ENCODE measurements around the gene PPP2R2B.

PPP2R2B gene

DNA sequence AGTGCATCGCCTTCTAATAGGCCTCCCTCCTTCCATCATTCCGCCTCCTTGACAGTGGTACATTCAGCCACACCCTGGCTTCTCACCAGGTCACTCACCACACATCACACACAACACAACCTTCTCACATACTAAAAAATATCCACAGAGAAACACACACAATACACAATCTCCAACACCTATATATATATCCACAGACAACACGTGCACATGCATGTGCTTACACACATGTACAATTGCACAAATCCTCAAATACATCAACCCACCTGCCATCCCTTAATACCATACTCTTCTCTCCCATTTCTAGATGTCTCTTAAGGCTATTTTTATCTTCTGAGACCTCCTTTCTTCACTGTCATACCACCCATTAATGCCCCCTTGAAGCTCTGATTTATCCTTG, 57.6 kb downstream of the PPP2R2B start:
- Histone ChIP-seq H3K4me1 (ENCODE audit: control insufficient read depth in 1 of 2, insufficient read depth in 2 of 2, low read length in 2 of 2) (no peaks in the 10 kb centered on the region), H4K91ac (ENCODE audit: low read depth, low read length) (no peak overlapping the region), H2AFZ (ENCODE audit: insufficient read depth, low read length, poor library complexity) (no peak overlapping the region), H3K79me1 (ENCODE audit: low read length) (no peaks in the 10 kb centered on the region), H3K27ac (ENCODE audit: low read depth, low read length) (no peak overlapping the region), H3K9me3 (ENCODE audit: insufficient read depth, low read depth, low read length) (no peaks in the 10 kb centered on the region), H3K9ac (ENCODE audit: low read length) (no peak overlapping the region), H3K79me2 (ENCODE audit: control insufficient read depth, insufficient read depth, low read length, poor library complexity) (no peaks in the 10 kb centered on the region), H2BK5ac (ENCODE audit: low read depth, low read length, poor library complexity) (no peak overlapping the region), H4K8ac (ENCODE audit: low read depth, low read length) (no peak overlapping the region), H2AK5ac (ENCODE audit: low read length) (no peak overlapping the region), H3K18ac (ENCODE audit: low read length) (no peak overlapping the region), H4K12ac (ENCODE audit: low read depth, low read length) (no peak overlapping the region), H3K4ac (ENCODE audit: low read depth, low read length) (no peak overlapping the region), H3K36me3 (ENCODE audit: control insufficient read depth in 1 of 2, insufficient read depth in 2 of 2, low read length in 2 of 2) (no peaks in the 10 kb centered on the region), H3K4me3 (ENCODE audit: low read depth, low read length) (no peak overlapping the region), H3K23ac (ENCODE audit: low read length) (no peak overlapping the region), H3K14ac (ENCODE audit: low read length) (no peak overlapping the region), H3K27me3 (ENCODE audit: insufficient read depth, low read length) (no peaks in the 10 kb centered on the region), H3K4me2 (ENCODE audit: low read length) (no peak overlapping the region), H2BK120ac (ENCODE audit: insufficient read depth, low read length, poor library complexity) (no peak overlapping the region), H2BK12ac (ENCODE audit: low read length) (no peak overlapping the region)
- WGBS (ENCODE audit: extremely low coverage, insufficient coverage, insufficient read length): no CpG with 5 or more reads among the region's 3 CpGs
- DNase-seq: no peak

DNA sequence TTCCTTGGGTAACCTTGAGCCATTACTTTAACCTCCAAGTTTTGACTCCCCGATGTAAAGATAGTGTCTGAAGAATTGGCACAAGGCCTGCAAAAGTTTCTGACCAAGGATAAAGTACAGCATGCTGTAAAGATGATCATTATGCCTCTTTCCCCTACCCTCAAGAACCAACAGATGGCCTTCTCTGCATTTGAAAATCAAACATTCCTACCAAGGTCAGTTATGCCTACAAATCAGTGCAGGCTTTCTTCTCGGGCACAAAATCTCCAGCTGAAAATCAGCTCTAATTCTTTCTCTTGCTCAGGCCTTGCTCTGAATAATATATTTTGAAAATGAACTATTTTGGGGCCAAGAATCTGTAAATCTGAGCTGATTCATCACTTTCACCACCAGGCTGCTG, 59.7 kb downstream of the PPP2R2B start:
- H2BK5ac ChIP-seq (ENCODE audit: low read depth, low read length, poor library complexity): no peak overlapping the region
- H2AK5ac ChIP-seq (ENCODE audit: low read length): no peak overlapping the region
- no peak overlapping the region for H4K8ac ChIP-seq (ENCODE audit: low read depth, low read length)
- no peaks in the 10 kb centered on the region for H3K27me3 ChIP-seq (ENCODE audit: insufficient read depth, low read length)
- no peak overlapping the region for H3K4ac ChIP-seq (ENCODE audit: low read depth, low read length)
- H3K36me3 ChIP-seq (ENCODE audit: control insufficient read depth in 1 of 2, insufficient read depth in 2 of 2, low read length in 2 of 2): no peaks in the 10 kb centered on the region
- H2AFZ ChIP-seq (ENCODE audit: insufficient read depth, low read length, poor library complexity): no peak overlapping the region
- no peak overlapping the region for H3K9ac ChIP-seq (ENCODE audit: low read length)
- no peaks in the 10 kb centered on the region for H3K9me3 ChIP-seq (ENCODE audit: insufficient read depth, low read depth, low read length)
- H3K79me1 ChIP-seq (ENCODE audit: low read length): no peaks in the 10 kb centered on the region
- no peak overlapping the region for H3K14ac ChIP-seq (ENCODE audit: low read length)
- H2BK120ac ChIP-seq (ENCODE audit: insufficient read depth, low read length, poor library complexity): no peak overlapping the region
- no peak overlapping the region for H3K27ac ChIP-seq (ENCODE audit: low read depth, low read length)
- H2BK12ac ChIP-seq (ENCODE audit: low read length): no peak overlapping the region
- no peak overlapping the region for H4K91ac ChIP-seq (ENCODE audit: low read depth, low read length)
- no peaks in the 10 kb centered on the region for H3K79me2 ChIP-seq (ENCODE audit: control insufficient read depth, insufficient read depth, low read length, poor library complexity)
- H3K4me1 ChIP-seq (ENCODE audit: control insufficient read depth in 1 of 2, insufficient read depth in 2 of 2, low read length in 2 of 2): peaks cover 0 to 2% of the 10 kb centered on the region in 2 experiments
- no peak overlapping the region for H3K4me2 ChIP-seq (ENCODE audit: low read length)
- H3K4me3 ChIP-seq (ENCODE audit: low read depth, low read length): no peak overlapping the region
- WGBS (ENCODE audit: extremely low coverage, insufficient coverage, insufficient read length): no CpG with 5 or more reads among the region's 2 CpGs
- DNase-seq: no peak
- no peak overlapping the region for H3K18ac ChIP-seq (ENCODE audit: low read length)
- no peak overlapping the region for H3K23ac ChIP-seq (ENCODE audit: low read length)
- no peak overlapping the region for H4K12ac ChIP-seq (ENCODE audit: low read depth, low read length)

DNA sequence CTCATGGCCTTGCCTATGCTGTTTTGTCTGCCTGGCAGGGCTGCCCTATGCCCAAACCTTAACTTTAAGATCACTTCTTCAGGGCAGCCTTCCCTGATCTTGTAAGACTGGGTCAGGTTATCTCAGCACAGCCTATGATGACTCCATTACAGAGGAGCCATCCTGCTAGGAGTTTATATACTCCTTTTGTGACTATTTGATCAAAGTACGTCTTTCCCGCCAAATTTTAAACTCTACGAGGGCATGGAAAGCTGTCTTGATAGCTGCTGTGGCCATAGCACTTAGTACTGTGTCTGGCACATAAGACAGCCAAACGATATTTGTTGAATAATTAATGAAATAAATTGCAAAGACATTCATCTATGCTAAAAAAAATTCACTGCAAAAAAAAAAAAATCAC, 60.6 kb downstream of the PPP2R2B start:
- H3K36me3 ChIP-seq (ENCODE audit: control insufficient read depth in 1 of 2, insufficient read depth in 2 of 2, low read length in 2 of 2): no peaks in the 10 kb centered on the region
- no peak overlapping the region for H3K4me2 ChIP-seq (ENCODE audit: low read length)
- no peak overlapping the region for H3K9ac ChIP-seq (ENCODE audit: low read length)
- no peak overlapping the region for H3K4me3 ChIP-seq (ENCODE audit: low read depth, low read length)
- no peak overlapping the region for H3K27ac ChIP-seq (ENCODE audit: low read depth, low read length)
- H2BK12ac ChIP-seq (ENCODE audit: low read length): no peak overlapping the region
- no peak overlapping the region for H3K14ac ChIP-seq (ENCODE audit: low read length)
- H3K4me1 ChIP-seq (ENCODE audit: control insufficient read depth in 1 of 2, insufficient read depth in 2 of 2, low read length in 2 of 2): peaks cover 0 to 2% of the 10 kb centered on the region in 2 experiments
- no peak overlapping the region for H3K18ac ChIP-seq (ENCODE audit: low read length)
- H3K79me2 ChIP-seq (ENCODE audit: control insufficient read depth, insufficient read depth, low read length, poor library complexity): no peaks in the 10 kb centered on the region
- H2AK5ac ChIP-seq (ENCODE audit: low read length): no peak overlapping the region
- no peak overlapping the region for H3K23ac ChIP-seq (ENCODE audit: low read length)
- H4K8ac ChIP-seq (ENCODE audit: low read depth, low read length): no peak overlapping the region
- H3K4ac ChIP-seq (ENCODE audit: low read depth, low read length): no peak overlapping the region
- H4K91ac ChIP-seq (ENCODE audit: low read depth, low read length): no peak overlapping the region
- H4K12ac ChIP-seq (ENCODE audit: low read depth, low read length): no peak overlapping the region
- H2BK5ac ChIP-seq (ENCODE audit: low read depth, low read length, poor library complexity): no peak overlapping the region
- no peaks in the 10 kb centered on the region for H3K27me3 ChIP-seq (ENCODE audit: insufficient read depth, low read length)
- H2AFZ ChIP-seq (ENCODE audit: insufficient read depth, low read length, poor library complexity): no peak overlapping the region
- DNase-seq: no peak
- no peaks in the 10 kb centered on the region for H3K9me3 ChIP-seq (ENCODE audit: insufficient read depth, low read depth, low read length)
- WGBS (ENCODE audit: extremely low coverage, insufficient coverage, insufficient read length): no CpG with 5 or more reads among the region's 4 CpGs
- no peak overlapping the region for H2BK120ac ChIP-seq (ENCODE audit: insufficient read depth, low read length, poor library complexity)
- H3K79me1 ChIP-seq (ENCODE audit: low read length): no peaks in the 10 kb centered on the region

DNA sequence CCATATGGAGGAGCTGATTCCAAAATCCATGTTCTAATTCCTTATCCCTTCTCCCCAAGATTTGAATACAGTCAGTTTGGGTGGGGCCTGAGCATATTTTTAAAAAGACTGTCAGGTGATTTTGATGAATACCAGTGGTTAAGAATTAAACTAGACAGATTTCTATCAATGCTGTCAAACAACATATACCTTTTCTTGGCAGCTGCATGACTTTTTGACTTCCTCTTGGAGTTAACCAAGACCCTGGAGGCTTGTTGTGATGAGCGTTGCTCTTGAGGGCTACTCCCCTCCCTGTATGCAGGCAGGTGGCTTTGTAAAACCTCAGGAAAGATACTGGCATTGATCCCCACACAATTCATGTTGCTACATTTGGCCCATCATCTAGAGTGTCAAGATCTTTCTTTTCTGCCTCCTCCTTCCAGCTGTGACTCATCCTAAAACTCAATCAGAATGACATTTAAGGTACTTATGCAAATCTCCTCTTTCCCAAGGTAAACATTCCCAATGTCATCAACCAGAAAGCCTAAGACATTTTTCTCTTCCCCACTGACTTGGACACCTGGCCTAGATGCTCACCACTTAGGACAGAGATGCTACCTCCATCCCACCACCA, 61.7 kb downstream of the PPP2R2B start:
- H3K4ac ChIP-seq (ENCODE audit: low read depth, low read length): no peak overlapping the region
- H3K27ac ChIP-seq (ENCODE audit: low read depth, low read length): no peak overlapping the region
- no peaks in the 10 kb centered on the region for H3K36me3 ChIP-seq (ENCODE audit: control insufficient read depth in 1 of 2, insufficient read depth in 2 of 2, low read length in 2 of 2)
- no peak overlapping the region for H2BK120ac ChIP-seq (ENCODE audit: insufficient read depth, low read length, poor library complexity)
- H3K18ac ChIP-seq (ENCODE audit: low read length): no peak overlapping the region
- H4K91ac ChIP-seq (ENCODE audit: low read depth, low read length): no peak overlapping the region
- H3K79me1 ChIP-seq (ENCODE audit: low read length): no peaks in the 10 kb centered on the region
- H3K23ac ChIP-seq (ENCODE audit: low read length): no peak overlapping the region
- no peak overlapping the region for H3K9ac ChIP-seq (ENCODE audit: low read length)
- no peaks in the 10 kb centered on the region for H3K27me3 ChIP-seq (ENCODE audit: insufficient read depth, low read length)
- no peak overlapping the region for H3K4me2 ChIP-seq (ENCODE audit: low read length)
- DNase-seq: no peak
- H3K4me1 ChIP-seq (ENCODE audit: control insufficient read depth in 1 of 2, insufficient read depth in 2 of 2, low read length in 2 of 2): peaks cover 0 to 2% of the 10 kb centered on the region in 2 experiments
- H4K12ac ChIP-seq (ENCODE audit: low read depth, low read length): no peak overlapping the region
- no peak overlapping the region for H3K14ac ChIP-seq (ENCODE audit: low read length)
- no peak overlapping the region for H2AK5ac ChIP-seq (ENCODE audit: low read length)
- no peak overlapping the region for H2AFZ ChIP-seq (ENCODE audit: insufficient read depth, low read length, poor library complexity)
- no peaks in the 10 kb centered on the region for H3K79me2 ChIP-seq (ENCODE audit: control insufficient read depth, insufficient read depth, low read length, poor library complexity)
- H4K8ac ChIP-seq (ENCODE audit: low read depth, low read length): no peak overlapping the region
- H2BK12ac ChIP-seq (ENCODE audit: low read length): no peak overlapping the region
- no peak overlapping the region for H3K4me3 ChIP-seq (ENCODE audit: low read depth, low read length)
- H3K9me3 ChIP-seq (ENCODE audit: insufficient read depth, low read depth, low read length): no peaks in the 10 kb centered on the region
- WGBS (ENCODE audit: extremely low coverage, insufficient coverage, insufficient read length): no CpG with 5 or more reads among the region's 1 CpG
- no peak overlapping the region for H2BK5ac ChIP-seq (ENCODE audit: low read depth, low read length, poor library complexity)

Data from trophoblast cell (in vitro differentiated cells and primary cell).